Measurements from ENCODE around the gene GFOD2. TPM values are rescaled to one million over a fixed set of nuclear protein-coding genes. Genes with fewer than 3 reads are reported as not detected.
A peak's percentile ranks its signal among the peaks of the same experiment; 100 is the strongest.

Gene GFOD2
- total and polyA plus RNA-seq, 2 of the 13 experiments (the other 11 are each of a cell fraction or from before 2014, with no cell fraction given), result 11.1 to 17.2 TPM

DNA sequence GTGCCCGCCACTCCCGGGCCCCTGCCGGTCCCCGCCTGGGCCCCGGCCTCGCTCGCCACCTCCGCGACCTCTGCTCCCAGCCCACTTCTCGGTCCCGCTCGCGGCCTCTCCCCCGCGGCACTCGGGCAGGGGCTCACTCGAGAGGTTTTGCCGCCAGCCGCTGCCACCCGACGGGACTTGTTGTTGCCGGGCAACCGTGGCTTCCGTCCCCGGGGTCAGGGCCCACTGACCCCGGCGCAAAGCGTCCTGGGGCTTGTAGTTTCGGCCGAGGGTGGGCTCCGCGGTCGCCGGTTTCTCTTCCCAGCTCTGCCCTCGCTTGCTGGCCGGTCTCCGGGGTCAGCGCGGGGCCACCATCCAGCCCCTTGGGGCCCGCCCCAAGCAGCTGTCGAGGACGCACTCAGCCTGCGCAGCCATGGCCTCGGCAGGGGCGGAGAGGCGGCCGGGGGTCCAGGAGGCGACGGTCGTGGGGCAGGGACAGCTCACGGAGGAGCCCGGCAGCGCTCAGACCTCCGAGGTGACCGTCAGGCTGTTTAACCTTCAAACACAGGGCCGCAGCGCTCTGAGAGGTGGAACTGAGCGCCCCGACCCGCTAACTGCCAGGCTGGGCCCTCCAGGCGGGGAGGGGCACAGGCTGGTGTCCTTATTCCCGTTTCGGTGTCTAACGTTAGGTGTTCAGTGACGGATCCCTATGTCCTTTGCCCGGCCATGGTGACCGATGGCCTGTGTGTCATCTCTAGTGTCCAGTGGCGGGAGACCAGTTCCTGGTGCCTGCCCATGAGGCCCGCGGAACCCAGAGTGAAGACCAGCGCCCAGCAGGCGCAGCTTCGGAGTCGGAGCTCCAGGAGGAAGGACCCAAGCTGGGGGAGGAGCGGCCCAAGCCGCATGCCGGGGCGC lies 52.3 kb downstream of the GFOD2 start, which contains the start of the genes C16orf86 and ENKD1 (continued):
- TF ChIP-seq ZNF331 (CRISPR knock-in tag; IDR thresholded peaks at IDR 0.05) (peak; percentile 54; the same call in 1 of the 2 replicates), ZNF552 (CRISPR knock-in tag; IDR thresholded peaks at IDR 0.05; ENCODE audit: borderline replicate concordance) (peak; percentile 9; the same call in 1 of the 2 replicates), BRCA1 (CRISPR knock-in tag; IDR thresholded peaks at IDR 0.05) (no peak), ARNT2 (CRISPR knock-in tag; IDR thresholded peaks at IDR 0.05; ENCODE audit: low read depth) (0 out of 2 replicates have a peak, but pooled peaks have one; percentile 57), STAT5B (CRISPR knock-in tag; IDR thresholded peaks at IDR 0.05) (0 out of 2 replicates have a peak, but pooled peaks have one; percentile 2), ZNF260 (CRISPR knock-in tag; IDR thresholded peaks at IDR 0.05; ENCODE audit: borderline replicate concordance, low read depth) (no peak), SNRNP70 (IDR thresholded peaks at IDR 0.05; ENCODE audit: low read depth, low read length) (no peak), DZIP1 (CRISPR knock-in tag; IDR thresholded peaks at IDR 0.05) (peak; percentile 74; the same call in 1 of the 2 replicates), ZNF710 (CRISPR knock-in tag; IDR thresholded peaks at IDR 0.05; ENCODE audit: borderline replicate concordance) (0 out of 2 replicates have a peak, but pooled peaks have one; percentile 2), ZNF160 (CRISPR knock-in tag; IDR thresholded peaks at IDR 0.05) (peak; percentile 71; the same call in 1 of the 2 replicates), ZNF33A (CRISPR knock-in tag; IDR thresholded peaks at IDR 0.05; ENCODE audit: borderline replicate concordance) (no peak), POGK (CRISPR knock-in tag; conservative IDR thresholded peaks at IDR 0.05) (peak; percentile 17; the same call in 1 of the 2 replicates), SRSF4 (IDR thresholded peaks at IDR 0.05; ENCODE audit: low read depth, low read length, poor library complexity, severe bottlenecking) (no peak), HCFC1 (IDR thresholded peaks at IDR 0.05; ENCODE audit: low read depth, low read length) (peak; percentile 96), ZNF234 (CRISPR knock-in tag; conservative IDR thresholded peaks at IDR 0.05) (peak; percentile 55; the same call in 1 of the 2 replicates), NR2F2 (IDR thresholded peaks at IDR 0.05; ENCODE audit: borderline replicate concordance, low read depth) (peak; percentile 47; the same call in 1 of the 2 replicates), ZNF891 (CRISPR knock-in tag; IDR thresholded peaks at IDR 0.05) (peak; percentile 38; the same call in 1 of the 2 replicates)
